ENCODE results near the gene PDCD1. TPM values are rescaled to one million over a fixed set of nuclear protein-coding genes. Genes with fewer than 3 reads are reported as not detected.

The PDCD1 gene
- total and polyA plus RNA-seq, 2 of the 13 experiments (the other 11 are each of a cell fraction or from before 2014, with no cell fraction given) = 0.04 TPM; not detected in 1

- TF ChIP-seq, protein P1, sequence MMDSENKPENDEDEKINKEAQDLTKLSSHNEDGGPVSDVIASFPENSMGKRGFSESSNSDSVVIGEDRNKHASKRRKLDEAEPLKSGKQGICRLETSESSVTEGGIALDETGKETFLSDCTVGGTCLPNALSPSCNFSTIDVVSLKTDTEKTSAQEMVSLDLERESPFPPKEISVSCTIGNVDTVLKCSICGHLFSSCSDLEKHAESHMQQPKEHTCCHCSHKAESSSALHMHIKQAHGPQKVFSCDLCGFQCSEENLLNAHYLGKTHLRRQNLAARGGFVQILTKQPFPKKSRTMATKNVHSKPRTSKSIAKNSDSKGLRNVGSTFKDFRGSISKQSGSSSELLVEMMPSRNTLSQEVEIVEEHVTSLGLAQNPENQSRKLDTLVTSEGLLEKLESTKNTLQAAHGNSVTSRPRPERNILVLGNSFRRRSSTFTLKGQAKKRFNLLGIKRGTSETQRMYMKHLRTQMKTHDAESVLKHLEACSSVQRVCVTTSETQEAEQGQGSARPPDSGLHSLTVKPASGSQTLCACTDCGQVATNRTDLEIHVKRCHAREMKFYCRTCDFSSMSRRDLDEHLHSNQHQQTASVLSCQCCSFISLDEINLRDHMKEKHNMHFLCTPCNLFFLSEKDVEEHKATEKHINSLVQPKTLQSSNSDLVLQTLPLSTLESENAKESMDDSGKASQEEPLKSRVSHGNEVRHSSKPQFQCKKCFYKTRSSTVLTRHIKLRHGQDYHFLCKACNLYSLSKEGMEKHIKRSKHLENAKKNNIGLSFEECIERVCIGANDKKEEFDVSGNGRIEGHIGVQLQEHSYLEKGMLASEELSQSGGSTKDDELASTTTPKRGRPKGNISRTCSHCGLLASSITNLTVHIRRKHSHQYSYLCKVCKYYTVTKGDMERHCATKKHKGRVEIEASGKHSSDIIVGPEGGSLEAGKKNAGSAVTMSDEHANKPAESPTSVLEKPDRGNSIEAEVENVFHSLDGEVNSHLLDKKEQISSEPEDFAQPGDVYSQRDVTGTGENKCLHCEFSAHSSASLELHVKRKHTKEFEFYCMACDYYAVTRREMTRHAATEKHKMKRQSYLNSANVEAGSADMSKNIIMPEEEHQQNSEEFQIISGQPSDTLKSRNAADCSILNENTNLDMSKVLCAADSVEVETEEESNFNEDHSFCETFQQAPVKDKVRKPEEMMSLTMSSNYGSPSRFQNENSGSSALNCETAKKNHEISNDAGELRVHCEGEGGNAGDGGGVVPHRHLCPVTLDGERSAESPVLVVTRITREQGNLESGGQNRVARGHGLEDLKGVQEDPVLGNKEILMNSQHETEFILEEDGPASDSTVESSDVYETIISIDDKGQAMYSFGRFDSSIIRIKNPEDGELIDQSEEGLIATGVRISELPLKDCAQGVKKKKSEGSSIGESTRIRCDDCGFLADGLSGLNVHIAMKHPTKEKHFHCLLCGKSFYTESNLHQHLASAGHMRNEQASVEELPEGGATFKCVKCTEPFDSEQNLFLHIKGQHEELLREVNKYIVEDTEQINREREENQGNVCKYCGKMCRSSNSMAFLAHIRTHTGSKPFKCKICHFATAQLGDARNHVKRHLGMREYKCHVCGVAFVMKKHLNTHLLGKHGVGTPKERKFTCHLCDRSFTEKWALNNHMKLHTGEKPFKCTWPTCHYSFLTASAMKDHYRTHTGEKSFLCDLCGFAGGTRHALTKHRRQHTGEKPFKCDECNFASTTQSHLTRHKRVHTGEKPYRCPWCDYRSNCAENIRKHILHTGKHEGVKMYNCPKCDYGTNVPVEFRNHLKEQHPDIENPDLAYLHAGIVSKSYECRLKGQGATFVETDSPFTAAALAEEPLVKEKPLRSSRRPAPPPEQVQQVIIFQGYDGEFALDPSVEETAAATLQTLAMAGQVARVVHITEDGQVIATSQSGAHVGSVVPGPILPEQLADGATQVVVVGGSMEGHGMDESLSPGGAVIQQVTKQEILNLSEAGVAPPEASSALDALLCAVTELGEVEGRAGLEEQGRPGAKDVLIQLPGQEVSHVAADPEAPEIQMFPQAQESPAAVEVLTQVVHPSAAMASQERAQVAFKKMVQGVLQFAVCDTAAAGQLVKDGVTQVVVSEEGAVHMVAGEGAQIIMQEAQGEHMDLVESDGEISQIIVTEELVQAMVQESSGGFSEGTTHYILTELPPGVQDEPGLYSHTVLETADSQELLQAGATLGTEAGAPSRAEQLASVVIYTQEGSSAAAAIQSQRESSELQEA (CRISPR knock-in tag; IDR thresholded peaks at IDR 0.05; ENCODE audit: not compliant biosample characterization) = peak; percentile 91
- TF ChIP-seq HOXD1 (CRISPR knock-in tag; IDR thresholded peaks at IDR 0.05) (peak; percentile 89; the same call in 1 of the 2 replicates), SRY (CRISPR knock-in tag; IDR thresholded peaks at IDR 0.05) (peak; percentile 64; the same call in 1 of the 2 replicates), ZNF549 (CRISPR knock-in tag; IDR thresholded peaks at IDR 0.05) (peak; percentile 83; the same call in 1 of the 2 replicates), SOX6 (IDR thresholded peaks at IDR 0.05) (no peak), SOX6 (CRISPR knock-in tag; IDR thresholded peaks at IDR 0.05) (peak; percentile 88), SIN3A (IDR thresholded peaks at IDR 0.05; ENCODE audit: borderline replicate concordance, low read depth, low read length) (peak; percentile 88), TP53 (CRISPR knock-in tag; conservative IDR thresholded peaks at IDR 0.05) (peak; percentile 93), ZNF883 (CRISPR knock-in tag; IDR thresholded peaks at IDR 0.05; ENCODE audit: not compliant biosample characterization) (peak; percentile 94), ZNF672 (CRISPR knock-in tag; IDR thresholded peaks at IDR 0.05) (no peak), ZNF430 (CRISPR knock-in tag; IDR thresholded peaks at IDR 0.05) (peak; percentile 96), ELF3 (CRISPR knock-in tag; IDR thresholded peaks at IDR 0.05) (peak; percentile 79), U2AF1 (optimal IDR thresholded peaks at IDR 0.05; ENCODE audit: low read depth, low read length) (no peak), HMGXB4 (CRISPR knock-in tag; IDR thresholded peaks at IDR 0.05; ENCODE audit: borderline replicate concordance in 1 of 2, low read depth in 1 of 2) (peak; percentile 83 to 93; a peak in 3 of 4 replicates), ZNF724P (CRISPR knock-in tag; IDR thresholded peaks at IDR 0.05; ENCODE audit: borderline replicate concordance) (peak; percentile 94; the same call in 1 of the 2 replicates), GABPB1 (CRISPR knock-in tag; IDR thresholded peaks at IDR 0.05) (peak; percentile 81), TSC22D2 (CRISPR knock-in tag; IDR thresholded peaks at IDR 0.05; ENCODE audit: borderline replicate concordance) (0 out of 2 replicates have a peak, but pooled peaks have one; percentile 60), ZNF383 (CRISPR knock-in tag; IDR thresholded peaks at IDR 0.05; ENCODE audit: borderline replicate concordance) (no peak), ARNT2 (CRISPR knock-in tag; IDR thresholded peaks at IDR 0.05; ENCODE audit: low read depth) (peak; percentile 97), ZNF569 (CRISPR knock-in tag; IDR thresholded peaks at IDR 0.05; ENCODE audit: borderline replicate concordance) (no peak), ZNF263 (CRISPR knock-in tag; IDR thresholded peaks at IDR 0.05) (peak; percentile 95)
These were observed 49.8 kb downstream of the PDCD1 start, which contains the start of gene NEU4 (continued) for GRCh38 chr2:241808721-241809382.
